Activated T-cell treated with anti-CD3 and anti-CD28 coated beads for 4 hours (primary cell): ENCODE data around the gene NOSIP.

ENCODE experiments used
- DNase-seq: peaks from one replicate; pipeline ENCODE4 v3.0.0-alpha.2; 2020

The NOSIP gene

GRCh38 chr19:49570997-49571676, 9.2 kb downstream of the NOSIP start:
- no peak for DNase-seq

GRCh38 chr19:49570138-49570856, 10.1 kb downstream of the NOSIP start:
- DNase-seq, result peak; percentile 60

GRCh38 chr19:49567861-49568441, 12.4 kb downstream of the NOSIP start:
- DNase-seq, result no peak

GRCh38 chr19:49566302-49566701, 14.1 kb downstream of the NOSIP start:
- no peak for DNase-seq

DNA sequence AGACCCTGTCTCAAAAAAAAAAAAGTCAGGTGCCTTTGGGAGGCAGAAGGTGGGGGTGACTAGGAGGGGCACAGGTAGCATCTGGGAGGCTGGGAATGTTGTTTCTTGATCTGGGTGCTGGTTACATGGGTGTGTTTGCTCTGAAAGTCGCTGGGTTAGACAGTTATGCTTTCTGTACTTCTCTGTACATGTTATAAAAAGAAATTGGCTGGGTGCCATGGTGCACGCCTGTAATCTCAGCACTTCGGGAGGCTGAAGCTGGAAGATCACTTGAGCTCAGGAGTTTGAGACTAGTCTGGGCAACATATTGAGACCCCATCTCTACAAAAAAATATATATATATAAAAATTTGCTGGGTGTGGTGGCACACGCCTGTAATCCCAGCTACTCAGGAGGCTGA, 15.1 kb downstream of the NOSIP start:
- no peak for DNase-seq

DNA sequence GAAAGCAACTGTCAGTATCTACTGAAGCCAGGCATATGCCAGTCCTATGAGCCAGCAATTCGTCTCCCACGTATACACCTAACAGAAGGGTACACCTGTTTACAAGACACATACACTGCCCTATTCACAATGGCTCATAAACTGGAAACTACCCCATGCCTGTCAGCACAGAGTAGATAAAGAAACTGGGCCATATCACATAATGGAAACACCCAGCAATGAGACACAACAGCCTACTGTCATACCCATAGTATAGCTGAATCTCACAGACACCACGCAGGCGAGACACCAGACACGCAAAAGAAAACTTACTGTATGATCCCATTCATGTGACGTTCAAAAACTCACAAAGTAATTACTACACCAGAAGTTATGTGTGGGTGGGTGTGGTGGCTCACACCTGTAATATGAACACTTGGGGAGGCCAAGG, 15.7 kb downstream of the NOSIP start:
- no peak for DNase-seq

- no peak for DNase-seq
These were observed 19.9 kb downstream of the NOSIP start for GRCh38 chr19:49560358-49560900.

GRCh38 chr19:49559928-49560327, 20.4 kb downstream of the NOSIP start:
- DNase-seq, result no peak

DNA sequence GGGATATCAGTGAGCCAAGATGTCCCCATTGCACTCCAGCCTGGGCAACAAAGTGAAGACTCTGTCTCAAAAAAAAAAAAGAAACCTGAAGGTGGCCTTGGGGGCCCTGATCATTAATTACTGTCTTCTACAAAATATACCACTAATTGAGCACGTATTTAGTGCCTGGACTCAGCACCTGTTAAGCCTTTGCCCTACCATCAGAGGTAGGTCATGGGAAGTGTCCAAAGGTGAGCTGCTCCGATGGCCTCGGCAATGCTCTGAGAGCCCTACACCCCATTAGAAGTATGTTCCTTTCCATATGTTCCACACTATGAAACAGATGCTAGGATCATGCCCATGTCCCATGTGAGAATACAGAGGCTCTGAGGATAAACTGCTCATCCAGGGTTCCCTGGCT, 20.9 kb downstream of the NOSIP start:
- no peak for DNase-seq

- DNase-seq, result no peak
These were observed 21.8 kb downstream of the NOSIP start for GRCh38 chr19:49558591-49558990.

- DNase-seq, result no peak
These were observed 22.6 kb downstream of the NOSIP start for GRCh38 chr19:49557641-49558325.

GRCh38 chr19:49556412-49557398, 23.7 kb downstream of the NOSIP start:
- DNase-seq, result no peak

GRCh38 chr19:49555600-49556411, 24.6 kb downstream of the NOSIP start:
- DNase-seq, result peak; percentile 75

- no peak for DNase-seq
These were observed 25.6 kb downstream of the NOSIP start for GRCh38 chr19:49554701-49555181.

DNA sequence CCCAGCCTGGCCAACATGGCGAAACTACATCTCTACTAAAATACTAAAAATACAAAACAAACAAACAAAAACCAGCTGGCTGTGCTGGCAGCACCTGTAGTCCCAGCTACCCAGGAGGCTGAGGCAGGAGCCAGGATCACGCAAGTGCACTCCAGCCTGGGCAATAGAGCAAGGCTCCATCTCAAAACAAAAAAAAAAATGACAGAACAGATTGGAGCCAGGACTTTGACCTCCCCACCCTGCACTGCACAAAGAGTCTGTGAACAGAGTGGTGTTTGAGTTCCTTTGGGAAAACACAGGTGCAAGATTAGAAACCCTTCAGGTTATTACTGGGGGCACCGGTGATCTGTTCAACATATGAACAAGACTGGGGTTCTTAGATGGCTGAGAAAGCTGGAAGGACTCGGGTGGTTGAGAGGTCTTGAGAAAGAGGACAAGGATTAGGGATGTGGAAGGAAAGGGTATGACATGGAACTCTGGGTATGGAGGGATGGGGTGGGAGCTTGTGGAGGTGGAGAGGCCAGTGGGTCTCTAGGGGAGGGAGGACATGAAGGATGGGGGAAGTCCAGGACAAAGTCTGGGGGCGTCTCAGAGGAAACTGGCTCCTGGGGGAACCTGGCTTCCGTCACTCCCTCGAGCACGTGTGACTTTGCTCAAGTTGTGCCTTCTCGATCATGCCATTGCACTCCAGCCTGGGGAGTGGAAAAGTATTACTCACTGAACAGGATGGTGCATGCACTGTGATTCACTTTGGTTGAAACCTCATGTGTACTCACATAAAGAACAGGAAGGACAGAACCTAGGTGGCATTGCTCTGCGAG, 26.7 kb downstream of the NOSIP start:
- peak; percentile 57 for DNase-seq

GRCh38 chr19:49552749-49553148, 27.6 kb downstream of the NOSIP start:
- no peak for DNase-seq

- no peak for DNase-seq
These were observed 28.8 kb downstream of the NOSIP start for GRCh38 chr19:49551531-49551930.

DNA sequence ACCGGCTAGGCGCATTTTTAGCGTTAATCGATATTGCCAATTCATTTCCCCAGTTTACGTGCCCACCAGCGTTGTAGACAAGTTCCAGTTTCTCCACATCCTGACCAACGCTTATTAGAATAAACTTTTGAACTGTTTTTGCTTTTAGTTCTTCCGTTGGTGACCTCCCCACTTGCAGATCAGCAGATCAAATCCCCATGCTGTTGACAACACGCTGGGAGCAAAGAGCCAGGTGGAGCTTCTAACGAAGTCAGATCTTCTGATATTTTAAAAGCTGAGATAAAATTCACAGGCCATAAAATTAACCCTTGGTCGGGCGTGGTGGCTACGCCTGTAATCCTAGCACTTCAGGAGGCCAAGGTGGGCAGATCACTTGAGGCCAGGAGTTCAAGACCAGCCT, 31.3 kb downstream of the NOSIP start:
- DNase-seq, result no peak

DNA sequence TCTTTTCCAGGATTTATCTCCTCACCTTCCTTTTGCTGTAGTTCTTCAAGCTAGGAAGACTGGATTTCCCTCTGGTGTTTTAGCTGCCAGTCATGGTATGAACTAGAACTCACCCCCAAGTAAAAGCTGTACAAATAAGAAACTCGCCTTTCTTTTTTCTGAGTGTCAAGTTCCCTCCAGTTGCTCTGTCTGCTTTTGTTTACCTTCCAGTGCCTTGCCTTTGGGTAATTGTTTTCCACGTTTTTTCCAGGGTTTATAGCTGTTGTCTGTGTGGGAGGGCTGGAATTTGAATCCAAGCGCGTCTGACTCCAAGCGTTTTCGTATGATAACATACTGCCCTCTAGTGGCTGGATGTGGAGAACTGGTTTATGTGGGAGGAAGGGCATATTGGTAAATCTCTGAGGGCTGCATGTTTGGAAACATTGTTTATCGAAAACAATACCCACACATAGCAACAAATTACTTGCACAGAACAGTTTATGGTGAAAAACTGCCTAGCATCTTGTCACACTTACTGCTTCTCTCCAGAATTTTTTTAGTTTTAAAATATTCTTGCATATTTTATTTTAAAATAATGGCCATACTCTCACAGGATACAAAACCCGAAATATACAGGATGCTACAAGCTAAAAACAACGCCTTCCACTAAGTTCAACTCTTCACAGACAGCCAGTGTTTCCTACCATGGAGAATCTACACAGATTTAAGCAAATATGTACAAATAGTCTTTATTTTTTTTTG, 33.4 kb downstream of the NOSIP start:
- DNase-seq, result peak; percentile 62
